ENCODE results near the gene ELMOD2. TPM values are rescaled to one million over a fixed set of nuclear protein-coding genes. Genes with fewer than 3 reads are reported as not detected.
"Not testable (repeated sequence)": the region's sequence is repeated elsewhere in the genome, so short reads cannot be mapped to it uniquely, and the experiment has no call there.

ELMOD2 gene
- 10 to 100 TPM; 10.7 to 15.1 TPM for total RNA-seq

GRCh38 chr4:140523857-140524742 lies at the start of gene ELMOD2:
TSS of gene ELMOD2 (plus strand) at chr4:140524168. CDS start at chr4:140525429, 1,261 bp downstream.
- H3K36me3 Mint-ChIP-seq (ENCODE audit: low read depth) = peaks cover 23% of the 10 kb centered on the region
- peak within 1 kb of the TSS; percentile 86 for H3K4me3 Mint-ChIP-seq
- no peaks in the 10 kb centered on the region for H3K9me3 Mint-ChIP-seq
- no peaks in the 10 kb centered on the region for H3K27me3 Mint-ChIP-seq
- H3K4me1 Mint-ChIP-seq = peaks cover 10% of the 10 kb centered on the region
- peak within 1 kb of the TSS; percentile 66 for H3K27ac Mint-ChIP-seq
- ATAC-seq (replicated peaks) = peak; percentile 100

- H3K4me3 Mint-ChIP-seq = no peak overlapping the region
- H3K9me3 Mint-ChIP-seq = peaks cover 5% of the 10 kb centered on the region
- no peaks in the 10 kb centered on the region for H3K4me1 Mint-ChIP-seq
- no peak overlapping the region for H3K27ac Mint-ChIP-seq
- no peak for ATAC-seq (replicated peaks)
- peaks cover 17% of the 10 kb centered on the region for H3K27me3 Mint-ChIP-seq
- H3K36me3 Mint-ChIP-seq (ENCODE audit: low read depth) = no peaks in the 10 kb centered on the region
Measured at GRCh38 chr4:140483445-140483844, 40.5 kb upstream of the ELMOD2 start.

GRCh38 chr4:140485939-140486338 lies 38.0 kb upstream of the ELMOD2 start:
- H3K36me3 Mint-ChIP-seq (ENCODE audit: low read depth) = no peaks in the 10 kb centered on the region
- H3K4me3 Mint-ChIP-seq = no peak overlapping the region

GRCh38 chr4:140497405-140497746 lies 26.6 kb upstream of the ELMOD2 start:
- Mint-ChIP-seq H3K27ac (no peak overlapping the region), H3K4me3 (peak overlapping the region; percentile 31), H3K4me1 (no peaks in the 10 kb centered on the region), H3K36me3 (ENCODE audit: low read depth) (no peaks in the 10 kb centered on the region), H3K9me3 (no peaks in the 10 kb centered on the region), H3K27me3 (peaks cover 54% of the 10 kb centered on the region)
- ATAC-seq (replicated peaks) = no peak

More at GRCh38 chr4:140485939-140486338, 38.0 kb upstream of the ELMOD2 start:
- H3K4me1 Mint-ChIP-seq = no peaks in the 10 kb centered on the region
- peaks cover 5% of the 10 kb centered on the region for H3K9me3 Mint-ChIP-seq
- H3K27me3 Mint-ChIP-seq = peaks cover 18% of the 10 kb centered on the region
- no peak for ATAC-seq (replicated peaks)
- no peak overlapping the region for H3K27ac Mint-ChIP-seq

- Mint-ChIP-seq H3K4me1 (no peaks in the 10 kb centered on the region), H3K27me3 (peaks cover 58% of the 10 kb centered on the region), H3K4me3 (peak within 1 kb of the TSS; percentile 31), H3K9me3 (no peaks in the 10 kb centered on the region), H3K36me3 (ENCODE audit: low read depth) (no peaks in the 10 kb centered on the region), H3K27ac (no peak within 1 kb of the TSS)
- ATAC-seq (replicated peaks) = no peak
Measured at GRCh38 chr4:140497747-140498636, 26.0 kb upstream of the ELMOD2 start, which contains the start of gene MGAT4D. TSS of gene MGAT4D (minus strand) at chr4:140498293. CDS start at chr4:140498222, 71 bp downstream.

- Mint-ChIP-seq H3K4me3 (no peak overlapping the region), H3K4me1 (no peaks in the 10 kb centered on the region), H3K27me3 (peaks cover 61% of the 10 kb centered on the region), H3K27ac (no peak overlapping the region), H3K36me3 (ENCODE audit: low read depth) (no peaks in the 10 kb centered on the region), H3K9me3 (no peaks in the 10 kb centered on the region)
- no peak for ATAC-seq (replicated peaks)
Measured at GRCh38 chr4:140499391-140499790, 24.6 kb upstream of the ELMOD2 start.

- Mint-ChIP-seq H3K27me3 (peaks cover 48% of the 10 kb centered on the region), H3K27ac (no peak overlapping the region), H3K36me3 (ENCODE audit: low read depth) (no peaks in the 10 kb centered on the region), H3K4me3 (no peak overlapping the region), H3K9me3 (no peaks in the 10 kb centered on the region), H3K4me1 (no peaks in the 10 kb centered on the region)
- no peak for ATAC-seq (replicated peaks)
Measured at GRCh38 chr4:140504261-140504660, 19.7 kb upstream of the ELMOD2 start.

GRCh38 chr4:140513765-140514164 lies 10.2 kb upstream of the ELMOD2 start:
- not testable (repeated sequence) for H3K27ac Mint-ChIP-seq; ATAC-seq (replicated peaks); H3K36me3 Mint-ChIP-seq (ENCODE audit: low read depth); H3K4me1 Mint-ChIP-seq; H3K4me3 Mint-ChIP-seq; H3K9me3 Mint-ChIP-seq
- peaks cover 31% of the 10 kb centered on the region for H3K27me3 Mint-ChIP-seq

GRCh38 chr4:140515423-140515822 lies 8.5 kb upstream of the ELMOD2 start:
- Mint-ChIP-seq H3K9me3 (no peaks in the 10 kb centered on the region), H3K27ac (no peak overlapping the region), H3K4me1 (no peaks in the 10 kb centered on the region), H3K27me3 (peaks cover 19% of the 10 kb centered on the region), H3K36me3 (ENCODE audit: low read depth) (no peaks in the 10 kb centered on the region), H3K4me3 (no peak overlapping the region)
- ATAC-seq (replicated peaks) = no peak

GRCh38 chr4:140523370-140523856 lies 555 bp upstream of the ELMOD2 start:
- H3K27me3 Mint-ChIP-seq = no peaks in the 10 kb centered on the region
- no peaks in the 10 kb centered on the region for H3K9me3 Mint-ChIP-seq
- peak overlapping the region; percentile 86 for H3K4me3 Mint-ChIP-seq
- peak; percentile 3 for ATAC-seq (replicated peaks)
- peaks cover 22% of the 10 kb centered on the region for H3K36me3 Mint-ChIP-seq (ENCODE audit: low read depth)
- H3K27ac Mint-ChIP-seq = peak overlapping the region; percentile 49
- peaks cover 10% of the 10 kb centered on the region for H3K4me1 Mint-ChIP-seq

GRCh38 chr4:140529434-140529833 lies 5.5 kb downstream of the ELMOD2 start:
- H3K27me3 Mint-ChIP-seq = no peaks in the 10 kb centered on the region
- peaks cover 35% of the 10 kb centered on the region for H3K36me3 Mint-ChIP-seq (ENCODE audit: low read depth)
- no peak for ATAC-seq (replicated peaks)
- no peaks in the 10 kb centered on the region for H3K9me3 Mint-ChIP-seq
- peaks cover 5% of the 10 kb centered on the region for H3K4me1 Mint-ChIP-seq
- H3K4me3 Mint-ChIP-seq = no peak overlapping the region
- H3K27ac Mint-ChIP-seq = no peak overlapping the region

- no peaks in the 10 kb centered on the region for H3K9me3 Mint-ChIP-seq
- peaks cover 32% of the 10 kb centered on the region for H3K36me3 Mint-ChIP-seq (ENCODE audit: low read depth)
- H3K27ac Mint-ChIP-seq = no peak overlapping the region
- H3K4me3 Mint-ChIP-seq = no peak overlapping the region
- no peak for ATAC-seq (replicated peaks)
- no peaks in the 10 kb centered on the region for H3K27me3 Mint-ChIP-seq
- H3K4me1 Mint-ChIP-seq = no peaks in the 10 kb centered on the region
Measured at GRCh38 chr4:140533951-140534480, 10.0 kb downstream of the ELMOD2 start.

- Mint-ChIP-seq H3K27me3 (peaks cover 18% of the 10 kb centered on the region), H3K4me1 (peaks cover 6% of the 10 kb centered on the region), H3K27ac (no peak overlapping the region), H3K4me3 (peak overlapping the region; percentile 10), H3K9me3 (no peaks in the 10 kb centered on the region), H3K36me3 (ENCODE audit: low read depth) (peaks cover 18% of the 10 kb centered on the region)
- ATAC-seq (replicated peaks) = peak; percentile 99
Measured at GRCh38 chr4:140556372-140557085, 32.6 kb downstream of the ELMOD2 start.
